HL-60 (cell line): ENCODE data around the gene MMUT.

Experiments
- POLR2AphosphoS5 ChIP-seq: IDR thresholded peaks from 2 replicates; pipeline ENCODE4 v1.6.1; 2012; ENCODE audit warnings: low read depth
- SPI1 ChIP-seq: IDR thresholded peaks from 2 replicates; pipeline ENCODE4 v1.6.1; 2012; ENCODE audit warnings: low read depth, mild to moderate bottlenecking, borderline replicate concordance
- TF ChIP-seq, protein P1 (sequence below): IDR thresholded peaks from one replicate; pipeline ENCODE4 v1.5.1; 2011; ENCODE audit warnings: low read length, control low read depth, inconsistent platforms; ENCODE audit not compliant: insufficient read depth
- TF ChIP-seq, protein P2 (sequence below): IDR thresholded peaks from 2 replicates; pipeline ENCODE4 v1.6.1; 2012; ENCODE audit warnings: low read depth; ENCODE audit not compliant: insufficient replicate concordance

DNA sequence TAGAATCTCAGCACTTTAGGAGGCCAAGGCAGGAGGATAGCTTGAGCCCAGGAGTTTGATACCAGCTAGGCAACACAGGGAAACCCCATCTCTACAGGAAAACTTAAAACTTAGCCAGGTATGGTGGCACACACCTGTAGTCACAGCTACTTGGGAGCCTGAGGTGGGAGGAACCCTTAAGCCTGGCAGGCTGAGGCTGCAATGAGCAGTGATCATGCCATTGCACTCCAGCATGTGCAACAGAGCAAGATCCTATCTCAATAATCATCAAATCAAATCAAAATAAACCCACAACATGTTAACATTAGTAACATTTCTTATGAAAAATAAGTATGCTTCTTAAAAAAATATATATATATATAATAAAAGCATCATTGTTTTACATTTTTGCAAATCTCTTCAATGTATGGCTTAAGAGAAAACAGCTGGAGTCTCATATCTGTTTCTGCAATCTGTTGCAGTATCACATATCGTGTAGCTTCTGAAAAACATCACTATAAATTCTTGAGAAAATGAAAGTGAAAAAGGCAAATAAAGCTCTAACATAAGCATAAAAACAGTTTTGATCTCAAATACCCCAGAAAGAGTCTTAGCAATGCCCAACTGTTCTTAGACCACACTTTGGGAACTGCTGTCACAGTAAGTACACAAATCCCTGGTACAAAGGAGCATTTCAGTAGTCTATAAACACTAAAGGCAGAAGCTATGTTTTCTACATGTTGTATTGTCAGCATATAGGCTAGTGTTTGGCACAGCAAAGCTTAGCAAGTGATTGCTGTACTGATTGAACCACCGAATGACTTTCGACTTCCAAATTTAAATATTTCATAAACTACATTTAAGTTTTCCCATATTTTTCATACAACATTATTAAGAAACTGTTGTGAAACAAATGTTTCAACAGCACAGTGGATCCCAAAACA lies 8.0 kb downstream of the MMUT start:
- TF ChIP-seq, protein P1, sequence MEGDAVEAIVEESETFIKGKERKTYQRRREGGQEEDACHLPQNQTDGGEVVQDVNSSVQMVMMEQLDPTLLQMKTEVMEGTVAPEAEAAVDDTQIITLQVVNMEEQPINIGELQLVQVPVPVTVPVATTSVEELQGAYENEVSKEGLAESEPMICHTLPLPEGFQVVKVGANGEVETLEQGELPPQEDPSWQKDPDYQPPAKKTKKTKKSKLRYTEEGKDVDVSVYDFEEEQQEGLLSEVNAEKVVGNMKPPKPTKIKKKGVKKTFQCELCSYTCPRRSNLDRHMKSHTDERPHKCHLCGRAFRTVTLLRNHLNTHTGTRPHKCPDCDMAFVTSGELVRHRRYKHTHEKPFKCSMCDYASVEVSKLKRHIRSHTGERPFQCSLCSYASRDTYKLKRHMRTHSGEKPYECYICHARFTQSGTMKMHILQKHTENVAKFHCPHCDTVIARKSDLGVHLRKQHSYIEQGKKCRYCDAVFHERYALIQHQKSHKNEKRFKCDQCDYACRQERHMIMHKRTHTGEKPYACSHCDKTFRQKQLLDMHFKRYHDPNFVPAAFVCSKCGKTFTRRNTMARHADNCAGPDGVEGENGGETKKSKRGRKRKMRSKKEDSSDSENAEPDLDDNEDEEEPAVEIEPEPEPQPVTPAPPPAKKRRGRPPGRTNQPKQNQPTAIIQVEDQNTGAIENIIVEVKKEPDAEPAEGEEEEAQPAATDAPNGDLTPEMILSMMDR, result no peak
- TF ChIP-seq, protein P2, sequence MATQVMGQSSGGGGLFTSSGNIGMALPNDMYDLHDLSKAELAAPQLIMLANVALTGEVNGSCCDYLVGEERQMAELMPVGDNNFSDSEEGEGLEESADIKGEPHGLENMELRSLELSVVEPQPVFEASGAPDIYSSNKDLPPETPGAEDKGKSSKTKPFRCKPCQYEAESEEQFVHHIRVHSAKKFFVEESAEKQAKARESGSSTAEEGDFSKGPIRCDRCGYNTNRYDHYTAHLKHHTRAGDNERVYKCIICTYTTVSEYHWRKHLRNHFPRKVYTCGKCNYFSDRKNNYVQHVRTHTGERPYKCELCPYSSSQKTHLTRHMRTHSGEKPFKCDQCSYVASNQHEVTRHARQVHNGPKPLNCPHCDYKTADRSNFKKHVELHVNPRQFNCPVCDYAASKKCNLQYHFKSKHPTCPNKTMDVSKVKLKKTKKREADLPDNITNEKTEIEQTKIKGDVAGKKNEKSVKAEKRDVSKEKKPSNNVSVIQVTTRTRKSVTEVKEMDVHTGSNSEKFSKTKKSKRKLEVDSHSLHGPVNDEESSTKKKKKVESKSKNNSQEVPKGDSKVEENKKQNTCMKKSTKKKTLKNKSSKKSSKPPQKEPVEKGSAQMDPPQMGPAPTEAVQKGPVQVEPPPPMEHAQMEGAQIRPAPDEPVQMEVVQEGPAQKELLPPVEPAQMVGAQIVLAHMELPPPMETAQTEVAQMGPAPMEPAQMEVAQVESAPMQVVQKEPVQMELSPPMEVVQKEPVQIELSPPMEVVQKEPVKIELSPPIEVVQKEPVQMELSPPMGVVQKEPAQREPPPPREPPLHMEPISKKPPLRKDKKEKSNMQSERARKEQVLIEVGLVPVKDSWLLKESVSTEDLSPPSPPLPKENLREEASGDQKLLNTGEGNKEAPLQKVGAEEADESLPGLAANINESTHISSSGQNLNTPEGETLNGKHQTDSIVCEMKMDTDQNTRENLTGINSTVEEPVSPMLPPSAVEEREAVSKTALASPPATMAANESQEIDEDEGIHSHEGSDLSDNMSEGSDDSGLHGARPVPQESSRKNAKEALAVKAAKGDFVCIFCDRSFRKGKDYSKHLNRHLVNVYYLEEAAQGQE, result no peak
- TF ChIP-seq POLR2AphosphoS5 (no peak), SPI1 (no peak)
